Neural crest cell (in vitro differentiated cells): ENCODE results near the gene ATP2A1. TPM values are rescaled to one million over a fixed set of nuclear protein-coding genes. Genes with fewer than 3 reads are reported as not detected.

Experiments used
- DNase-seq: peaks from one replicate; pipeline ENCODE4 v3.0.0; 2021; ENCODE audit warnings: low read depth, mixed read lengths, low spot score
- H3K27ac Mint-ChIP-seq: one replicate; pipeline ENCODE4 v1.8.0; 2021; ENCODE audit warnings: mild to moderate bottlenecking, mixed read lengths; ENCODE audit not compliant: unreplicated experiment
- H3K27me3 Mint-ChIP-seq: 2 replicates; pipeline ENCODE4 v1.8.0; 2021; ENCODE audit warnings: low read depth, mild to moderate bottlenecking, mixed read lengths
- H3K36me3 Mint-ChIP-seq: 2 replicates; pipeline ENCODE4 v1.8.0; 2021; ENCODE audit warnings: low read depth, mild to moderate bottlenecking, mixed read lengths
- H3K4me1 Mint-ChIP-seq: 2 replicates; pipeline ENCODE4 v1.8.0; 2021; ENCODE audit warnings: mixed read lengths
- H3K4me3 Mint-ChIP-seq: one replicate; pipeline ENCODE4 v1.8.0; 2021; ENCODE audit warnings: mild to moderate bottlenecking, mixed read lengths
- H3K9me3 Mint-ChIP-seq: 2 replicates; pipeline ENCODE4 v1.8.0; 2021; ENCODE audit warnings: mixed read lengths
- long read RNA-seq: library from polyadenylated mRNA; unstranded; transcript quantifications from one replicate; pipeline ENCODE4 v2.0.0, GENCODE V29; 2020
- total RNA-seq: library from RNA; stranded (reverse); gene quantifications from 2 replicates; pipeline ENCODE4 v1.2.1, GENCODE V29; 2021
- TF ChIP-seq, protein P1 (sequence below): fragments of 200-600 bp; sonication (generic); conservative IDR thresholded peaks from 2 replicates; pipeline ENCODE4 v1.5.0; 2021; ENCODE audit warnings: antibody characterized with exemption, mild to moderate bottlenecking

The ATP2A1 gene
- total RNA-seq: 3.1 and 3.3 TPM in 2 replicates
- long read RNA-seq: 0 reads

DNA sequence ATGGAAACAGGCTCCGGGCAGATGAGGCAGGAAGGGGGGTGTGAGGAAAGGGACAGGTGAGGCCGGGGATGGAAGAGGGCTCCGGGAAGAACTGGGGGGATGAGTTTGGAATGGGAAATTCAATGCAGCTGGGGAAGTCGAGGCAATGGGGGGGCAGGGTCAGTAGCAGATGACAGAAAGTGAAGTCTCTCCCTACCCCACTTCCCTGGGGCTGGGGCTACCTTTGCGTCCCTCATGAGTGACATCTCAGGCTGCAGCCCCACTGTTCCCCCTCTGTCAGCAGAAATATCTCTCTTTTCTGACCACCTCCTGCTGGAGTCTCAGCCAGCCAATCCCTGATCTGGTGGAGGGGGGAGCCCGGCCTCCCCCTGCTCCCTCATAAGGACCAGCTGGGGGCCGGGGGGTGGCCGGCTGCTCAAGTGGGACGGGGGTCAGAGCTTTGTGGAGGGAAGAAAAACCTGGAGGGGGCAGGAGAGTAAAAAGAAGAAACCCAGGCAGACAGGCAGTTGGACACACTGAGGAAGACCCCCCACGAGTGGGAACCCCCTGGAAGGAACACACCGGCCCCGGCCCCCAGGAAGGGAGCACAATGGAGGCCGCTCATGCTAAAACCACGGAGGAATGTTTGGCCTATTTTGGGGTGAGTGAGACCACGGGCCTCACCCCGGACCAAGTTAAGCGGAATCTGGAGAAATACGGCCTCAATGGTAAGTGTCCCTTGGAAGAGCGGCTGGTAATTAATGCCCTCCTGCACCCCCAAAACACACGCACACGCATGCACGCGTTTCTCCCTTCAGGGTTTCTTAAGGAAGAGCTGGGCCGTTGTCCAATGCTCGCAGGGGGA, at the start of gene ATP2A1:
ATP2A1 (plus strand) TSS at position 406 of the 844 bp plus-strand sequence; CDS start at position 590, 184 bp downstream.
- Mint-ChIP-seq H3K27me3 (peaks cover 5% of the 10 kb centered on the region), H3K27ac (peak within 1 kb of the TSS; percentile 81), H3K4me1 (peaks cover 36% of the 10 kb centered on the region), H3K4me3 (peak within 1 kb of the TSS; percentile 90), H3K9me3 (no peaks in the 10 kb centered on the region), H3K36me3 (no peaks in the 10 kb centered on the region)
- TF ChIP-seq, protein P1, sequence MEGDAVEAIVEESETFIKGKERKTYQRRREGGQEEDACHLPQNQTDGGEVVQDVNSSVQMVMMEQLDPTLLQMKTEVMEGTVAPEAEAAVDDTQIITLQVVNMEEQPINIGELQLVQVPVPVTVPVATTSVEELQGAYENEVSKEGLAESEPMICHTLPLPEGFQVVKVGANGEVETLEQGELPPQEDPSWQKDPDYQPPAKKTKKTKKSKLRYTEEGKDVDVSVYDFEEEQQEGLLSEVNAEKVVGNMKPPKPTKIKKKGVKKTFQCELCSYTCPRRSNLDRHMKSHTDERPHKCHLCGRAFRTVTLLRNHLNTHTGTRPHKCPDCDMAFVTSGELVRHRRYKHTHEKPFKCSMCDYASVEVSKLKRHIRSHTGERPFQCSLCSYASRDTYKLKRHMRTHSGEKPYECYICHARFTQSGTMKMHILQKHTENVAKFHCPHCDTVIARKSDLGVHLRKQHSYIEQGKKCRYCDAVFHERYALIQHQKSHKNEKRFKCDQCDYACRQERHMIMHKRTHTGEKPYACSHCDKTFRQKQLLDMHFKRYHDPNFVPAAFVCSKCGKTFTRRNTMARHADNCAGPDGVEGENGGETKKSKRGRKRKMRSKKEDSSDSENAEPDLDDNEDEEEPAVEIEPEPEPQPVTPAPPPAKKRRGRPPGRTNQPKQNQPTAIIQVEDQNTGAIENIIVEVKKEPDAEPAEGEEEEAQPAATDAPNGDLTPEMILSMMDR: no peak
- DNase-seq: no peak

- H3K4me1 Mint-ChIP-seq: peaks cover 17% of the 10 kb centered on the region
- no peak overlapping the region for H3K27ac Mint-ChIP-seq
- peaks cover 52% of the 10 kb centered on the region for H3K36me3 Mint-ChIP-seq
- TF ChIP-seq, protein P1: no peak
- no peak for DNase-seq
- peak overlapping the region; percentile 34 for H3K4me3 Mint-ChIP-seq
- H3K9me3 Mint-ChIP-seq: no peaks in the 10 kb centered on the region
- H3K27me3 Mint-ChIP-seq: no peaks in the 10 kb centered on the region
These were observed 48.5 kb upstream of the ATP2A1 start for GRCh38 chr16:28829747-28830146.

- Mint-ChIP-seq H3K4me3 (peak overlapping the region; percentile 47), H3K27ac (peak overlapping the region; percentile 22), H3K27me3 (no peaks in the 10 kb centered on the region), H3K9me3 (no peaks in the 10 kb centered on the region), H3K36me3 (peaks cover 51% of the 10 kb centered on the region), H3K4me1 (peaks cover 9% of the 10 kb centered on the region)
- TF ChIP-seq, protein P1: no peak
- DNase-seq: no peak
These were observed 47.8 kb upstream of the ATP2A1 start for GRCh38 chr16:28830531-28830930.

DNA sequence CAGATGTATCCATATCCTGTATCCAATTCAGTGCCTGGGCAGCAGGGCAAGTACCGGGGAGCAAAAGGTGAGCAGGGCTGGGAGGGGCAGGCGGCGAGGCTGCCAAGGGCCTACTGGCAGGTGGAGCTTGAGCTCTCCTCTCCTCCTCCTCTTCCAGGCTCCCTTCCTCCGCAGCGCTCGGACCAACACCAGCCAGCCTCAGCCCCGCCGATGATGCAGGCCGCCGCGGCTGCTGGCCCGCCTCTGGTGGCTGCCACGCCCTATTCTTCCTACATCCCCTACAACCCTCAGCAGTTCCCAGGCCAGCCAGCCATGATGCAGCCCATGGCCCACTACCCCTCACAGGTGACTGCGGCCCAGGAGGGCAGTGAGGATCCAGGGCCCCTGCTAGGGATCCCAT, 43.9 kb upstream of the ATP2A1 start:
- TF ChIP-seq, protein P1: no peak
- Mint-ChIP-seq H3K4me1 (no peaks in the 10 kb centered on the region), H3K36me3 (peaks cover 40% of the 10 kb centered on the region), H3K27me3 (no peaks in the 10 kb centered on the region), H3K9me3 (no peaks in the 10 kb centered on the region), H3K27ac (no peak overlapping the region), H3K4me3 (no peak overlapping the region)
- DNase-seq: no peak

GRCh38 chr16:28834873-28835863, 43.1 kb upstream of the ATP2A1 start:
- H3K27me3 Mint-ChIP-seq: no peaks in the 10 kb centered on the region
- DNase-seq: no peak
- H3K4me3 Mint-ChIP-seq: no peak overlapping the region
- H3K36me3 Mint-ChIP-seq: peaks cover 36% of the 10 kb centered on the region
- no peaks in the 10 kb centered on the region for H3K4me1 Mint-ChIP-seq
- TF ChIP-seq, protein P1: no peak
- H3K27ac Mint-ChIP-seq: no peak overlapping the region
- no peaks in the 10 kb centered on the region for H3K9me3 Mint-ChIP-seq
